D721Med (cell line): ENCODE data around the gene RUNX1.

ENCODE experiments used
- DNase-seq: peaks from one replicate; pipeline ENCODE4 v3.0.0; 2011; ENCODE audit warnings: low spot score; ENCODE audit not compliant: insufficient read length
- FAIRE-seq: peaks from 2 replicates; lab custom pipeline; 2011; peaks lifted over from hg19 to GRCh38; lab: Jason Lieb, UNC
- TF ChIP-seq, protein P1 (sequence below): IDR thresholded peaks from 2 replicates; pipeline ENCODE4 v1.5.1; 2012; ENCODE audit warnings: mild to moderate bottlenecking, control low read depth; ENCODE audit not compliant: insufficient read depth; ENCODE audit errors: missing control alignments

RUNX1 gene

DNA sequence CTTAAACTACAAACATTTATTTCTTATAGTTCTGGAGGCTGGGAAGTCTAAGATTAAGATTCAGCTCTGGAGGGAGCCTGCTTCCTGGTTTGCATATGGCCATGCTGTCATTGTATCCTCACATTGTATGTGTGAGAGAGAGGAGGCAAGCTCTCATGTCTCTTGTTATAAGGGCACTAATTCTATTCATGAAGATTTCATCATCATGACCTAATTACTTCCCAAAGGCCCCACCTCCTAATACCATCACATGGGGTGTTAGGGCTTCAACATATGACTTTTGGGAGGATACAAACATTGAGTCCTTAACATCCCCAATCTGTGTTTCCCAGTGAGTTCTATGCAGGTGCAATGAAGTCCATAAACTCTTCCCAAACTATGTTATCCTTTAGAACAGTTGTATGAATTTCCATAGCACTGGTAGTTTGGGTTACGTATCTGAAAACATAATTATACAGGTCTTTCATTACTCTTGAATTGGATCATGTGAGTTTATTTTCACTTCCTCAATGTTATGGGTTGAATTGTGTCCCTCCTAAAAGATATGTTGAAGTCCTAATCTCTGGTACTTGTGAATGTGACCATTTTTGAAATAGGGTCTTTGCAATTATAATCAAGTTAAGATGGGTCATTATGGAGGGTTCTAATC lies 124.2 kb downstream of the RUNX1 start:
- FAIRE-seq (no peak), DNase-seq (no peak)
- TF ChIP-seq, protein P1, sequence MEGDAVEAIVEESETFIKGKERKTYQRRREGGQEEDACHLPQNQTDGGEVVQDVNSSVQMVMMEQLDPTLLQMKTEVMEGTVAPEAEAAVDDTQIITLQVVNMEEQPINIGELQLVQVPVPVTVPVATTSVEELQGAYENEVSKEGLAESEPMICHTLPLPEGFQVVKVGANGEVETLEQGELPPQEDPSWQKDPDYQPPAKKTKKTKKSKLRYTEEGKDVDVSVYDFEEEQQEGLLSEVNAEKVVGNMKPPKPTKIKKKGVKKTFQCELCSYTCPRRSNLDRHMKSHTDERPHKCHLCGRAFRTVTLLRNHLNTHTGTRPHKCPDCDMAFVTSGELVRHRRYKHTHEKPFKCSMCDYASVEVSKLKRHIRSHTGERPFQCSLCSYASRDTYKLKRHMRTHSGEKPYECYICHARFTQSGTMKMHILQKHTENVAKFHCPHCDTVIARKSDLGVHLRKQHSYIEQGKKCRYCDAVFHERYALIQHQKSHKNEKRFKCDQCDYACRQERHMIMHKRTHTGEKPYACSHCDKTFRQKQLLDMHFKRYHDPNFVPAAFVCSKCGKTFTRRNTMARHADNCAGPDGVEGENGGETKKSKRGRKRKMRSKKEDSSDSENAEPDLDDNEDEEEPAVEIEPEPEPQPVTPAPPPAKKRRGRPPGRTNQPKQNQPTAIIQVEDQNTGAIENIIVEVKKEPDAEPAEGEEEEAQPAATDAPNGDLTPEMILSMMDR = no peak

- no peak for FAIRE-seq
- TF ChIP-seq, protein P1 = no peak
- no peak for DNase-seq
These were observed 124.9 kb downstream of the RUNX1 start for GRCh38 chr21:34924194-34924593.

- TF ChIP-seq, protein P1 = no peak
- DNase-seq (no peak), FAIRE-seq (no peak)
These were observed 125.5 kb downstream of the RUNX1 start for GRCh38 chr21:34923626-34924025.

GRCh38 chr21:34923202-34923601 lies 125.9 kb downstream of the RUNX1 start:
- TF ChIP-seq, protein P1 = no peak
- no peak for DNase-seq
- FAIRE-seq = no peak

DNA sequence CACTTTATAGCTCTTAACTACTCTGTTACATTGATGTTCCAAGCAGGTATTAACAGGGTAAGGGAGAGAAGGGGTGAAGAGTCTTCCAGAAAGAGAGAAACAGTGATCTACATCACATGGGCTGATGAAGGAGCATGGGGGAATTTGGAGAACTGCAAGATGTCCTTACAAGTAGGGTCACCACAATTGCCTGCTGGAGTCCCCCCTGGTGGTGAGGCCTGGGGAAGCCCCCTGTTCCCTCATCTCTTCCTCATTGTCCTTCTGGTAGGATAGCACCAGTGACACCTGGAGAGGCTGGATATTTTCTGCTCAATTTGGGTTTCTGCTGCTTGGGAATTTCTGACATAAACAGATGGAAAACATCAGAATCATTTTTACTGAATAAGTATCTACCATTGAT lies 126.6 kb downstream of the RUNX1 start:
- DNase-seq = no peak
- TF ChIP-seq, protein P1 = no peak
- no peak for FAIRE-seq

- FAIRE-seq (no peak), DNase-seq (no peak)
- TF ChIP-seq, protein P1 = no peak
These were observed 128.0 kb downstream of the RUNX1 start for GRCh38 chr21:34921151-34921550.

DNA sequence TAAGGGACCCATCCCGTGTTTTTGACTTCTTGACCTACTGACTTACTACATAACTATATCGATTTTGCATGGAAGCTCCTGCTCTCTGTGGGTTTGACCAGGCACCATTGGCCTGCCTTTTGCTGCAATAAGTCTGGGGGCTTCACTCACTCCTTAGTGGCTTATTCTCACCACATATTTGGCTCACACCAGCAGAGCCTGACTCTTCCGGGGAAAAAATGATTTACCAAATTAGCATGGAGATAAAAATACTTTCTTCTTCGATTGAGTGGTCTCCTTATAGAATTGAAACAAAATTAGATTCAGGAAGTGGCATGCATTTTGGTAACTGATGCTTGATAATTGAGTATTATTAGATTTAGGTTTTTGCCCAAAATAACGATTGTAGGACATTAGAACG lies 129.7 kb downstream of the RUNX1 start:
- DNase-seq (no peak), FAIRE-seq (no peak)
- TF ChIP-seq, protein P1 = no peak
